Endodermal cell (in vitro differentiated cells): ENCODE measurements around the gene COL4A1. TPM values are rescaled to one million over a fixed set of nuclear protein-coding genes. Genes with fewer than 3 reads are reported as not detected.

Experiments
- DNase-seq: peaks from one replicate; pipeline ENCODE4 v3.0.0-alpha.2; 2017
- H3K27ac ChIP-seq: 2 replicates; pipeline ENCODE4 v1.5.1; 2013; ENCODE audit warnings: mild to moderate bottlenecking, low read depth, low read length, moderate library complexity
- H3K27me3 ChIP-seq: 2 replicates; pipeline ENCODE4 v1.6.1; 2013; ENCODE audit warnings: mild to moderate bottlenecking, low read length, moderate library complexity; ENCODE audit not compliant: insufficient read depth, control insufficient read depth, poor library complexity, severe bottlenecking
- H3K36me3 ChIP-seq: 2 replicates; pipeline ENCODE4 v1.7.0; 2013; ENCODE audit warnings: mild to moderate bottlenecking, low read length, moderate library complexity; ENCODE audit not compliant: control insufficient read depth, insufficient read depth
- H3K4me1 ChIP-seq: one replicate; pipeline ENCODE4 v1.7.0; 2013; ENCODE audit warnings: low read length; ENCODE audit not compliant: control insufficient read depth, insufficient read depth
- H3K4me3 ChIP-seq: 2 replicates; pipeline ENCODE4 v1.5.1; 2013; ENCODE audit warnings: mild to moderate bottlenecking, low read length, moderate library complexity
- H3K9ac ChIP-seq: 2 replicates; pipeline ENCODE4 v1.6.1; 2013; ENCODE audit warnings: mild to moderate bottlenecking, low read length, moderate library complexity; ENCODE audit not compliant: poor library complexity, severe bottlenecking; ENCODE audit errors: extremely low read depth
- H3K9me3 ChIP-seq: 2 replicates; pipeline ENCODE4 v1.6.1; 2013; ENCODE audit warnings: mild to moderate bottlenecking, low read length, moderate library complexity; ENCODE audit not compliant: control insufficient read depth
- H3K27ac Mint-ChIP-seq: 2 replicates; pipeline ENCODE4 v1.8.0; 2020; ENCODE audit warnings: mixed read lengths
- H3K27me3 Mint-ChIP-seq: 2 replicates; pipeline ENCODE4 v1.8.0; 2021; ENCODE audit warnings: mild to moderate bottlenecking, mixed read lengths; ENCODE audit not compliant: insufficient read depth
- H3K36me3 Mint-ChIP-seq: 2 replicates; pipeline ENCODE4 v1.8.0; 2020; ENCODE audit warnings: low read depth, mixed read lengths
- H3K4me1 Mint-ChIP-seq: 2 replicates; pipeline ENCODE4 v1.8.0; 2020; ENCODE audit warnings: mixed read lengths
- H3K4me3 Mint-ChIP-seq: 2 replicates; pipeline ENCODE4 v1.8.0; 2020; ENCODE audit warnings: mild to moderate bottlenecking, moderate library complexity, mixed read lengths
- H3K9me3 Mint-ChIP-seq: 2 replicates; pipeline ENCODE4 v1.8.0; 2020; ENCODE audit warnings: mild to moderate bottlenecking, mixed read lengths
- CTCF ChIP-seq: fragments of 200-600 bp; sonication (generic); conservative IDR thresholded peaks from 2 replicates; pipeline ENCODE4 v1.5.0; 2021; ENCODE audit warnings: antibody characterized with exemption, mild to moderate bottlenecking
- WGBS, 2 experiments: methylation state at CpG; one replicate each; pipeline versions ENCODE4 v1.1.5 to v1.1.7; 2013; ENCODE audit warnings: missing lambda C conversion rate in 2 of 2, mixed read lengths in 1 of 2; ENCODE audit not compliant: insufficient coverage in 1 of 2, insufficient read length in 1 of 2; 5-methylcytosine and 5-hydroxymethylcytosine counted together
- total RNA-seq, 2 donors: library from RNA; stranded (reverse); fragmentation: NEBNext Ultra II Directional in 1 of 2; extraction: Animal tissue kit (Norgen Biotek cat#: 25700) in 1 of 2; gene quantifications; 2 replicates in 1 of 2; 3 replicates in 1 of 2; pipeline ENCODE4 v1.2.1, GENCODE V29; 2021

Gene COL4A1
- total RNA-seq, 2 donors from 2014 or later, result 702 to 764 TPM

- Histone ChIP-seq H3K4me3 (no peak overlapping the region), H3K4me1 (no peaks in the 10 kb centered on the region), H3K27me3 (no peaks in the 10 kb centered on the region), H3K27ac (no peak overlapping the region), H3K36me3 (peaks cover 37% of the 10 kb centered on the region), H3K9ac (no peak overlapping the region), H3K9me3 (no peaks in the 10 kb centered on the region)
- peaks cover 31% of the 10 kb centered on the region for H3K4me1 Mint-ChIP-seq
- TF ChIP-seq CTCF, result no peak
- peaks cover 25% of the 10 kb centered on the region for H3K36me3 Mint-ChIP-seq
- no peak for DNase-seq
- WGBS, 2 experiments, result 100% methylated on average over 1 of the region's 1 CpG; no CpG with 5 or more reads in 1 of the 2 experiments
- no peaks in the 10 kb centered on the region for H3K9me3 Mint-ChIP-seq
- no peaks in the 10 kb centered on the region for H3K27me3 Mint-ChIP-seq
- no peak overlapping the region for H3K27ac Mint-ChIP-seq
- H3K4me3 Mint-ChIP-seq, result no peak overlapping the region
Measured at GRCh38 chr13:110350049-110350448, 43.1 kb upstream of the COL4A1 start.

GRCh38 chr13:110349239-110349638, 42.3 kb upstream of the COL4A1 start:
- Histone ChIP-seq H3K27me3 (no peaks in the 10 kb centered on the region), H3K36me3 (peaks cover 41% of the 10 kb centered on the region), H3K9ac (no peak overlapping the region), H3K4me1 (no peaks in the 10 kb centered on the region), H3K4me3 (no peak overlapping the region), H3K27ac (no peak overlapping the region), H3K9me3 (no peaks in the 10 kb centered on the region)
- Mint-ChIP-seq H3K36me3 (peaks cover 29% of the 10 kb centered on the region), H3K4me3 (no peak overlapping the region), H3K27ac (no peak overlapping the region), H3K9me3 (peaks cover 1% of the 10 kb centered on the region), H3K4me1 (peaks cover 23% of the 10 kb centered on the region), H3K27me3 (no peaks in the 10 kb centered on the region)
- DNase-seq, result no peak
- WGBS, 2 experiments, result 94 to 98% methylated on average over 4 to 5 of the region's 5 CpGs
- TF ChIP-seq CTCF, result no peak

- peaks cover 1% of the 10 kb centered on the region for H3K9me3 Mint-ChIP-seq
- H3K27ac Mint-ChIP-seq, result no peak overlapping the region
Measured at GRCh38 chr13:110348309-110349105, 41.5 kb upstream of the COL4A1 start.

More at GRCh38 chr13:110348309-110349105, 41.5 kb upstream of the COL4A1 start:
- Histone ChIP-seq H3K27me3 (no peaks in the 10 kb centered on the region), H3K9me3 (no peaks in the 10 kb centered on the region), H3K4me3 (no peak overlapping the region), H3K9ac (no peak overlapping the region), H3K27ac (no peak overlapping the region), H3K4me1 (no peaks in the 10 kb centered on the region), H3K36me3 (peaks cover 48% of the 10 kb centered on the region)
- no peak overlapping the region for H3K4me3 Mint-ChIP-seq
- 91 to 96% methylated on average over 7 to 8 of the region's 8 CpGs for WGBS, 2 experiments
- no peak for DNase-seq
- peaks cover 17% of the 10 kb centered on the region for H3K4me1 Mint-ChIP-seq
- H3K27me3 Mint-ChIP-seq, result no peaks in the 10 kb centered on the region
- H3K36me3 Mint-ChIP-seq, result peaks cover 32% of the 10 kb centered on the region
- TF ChIP-seq CTCF, result no peak
